ENCODE results near the gene SPG11. TPM values are rescaled to one million over a fixed set of nuclear protein-coding genes. Genes with fewer than 3 reads are reported as not detected.

The SPG11 gene
- total and polyA plus RNA-seq, 9 of the 15 experiments (the other 6 are each of a cell fraction or from before 2014, with no cell fraction given), result 23.3 to 71.2 (median 45.6) TPM

DNA sequence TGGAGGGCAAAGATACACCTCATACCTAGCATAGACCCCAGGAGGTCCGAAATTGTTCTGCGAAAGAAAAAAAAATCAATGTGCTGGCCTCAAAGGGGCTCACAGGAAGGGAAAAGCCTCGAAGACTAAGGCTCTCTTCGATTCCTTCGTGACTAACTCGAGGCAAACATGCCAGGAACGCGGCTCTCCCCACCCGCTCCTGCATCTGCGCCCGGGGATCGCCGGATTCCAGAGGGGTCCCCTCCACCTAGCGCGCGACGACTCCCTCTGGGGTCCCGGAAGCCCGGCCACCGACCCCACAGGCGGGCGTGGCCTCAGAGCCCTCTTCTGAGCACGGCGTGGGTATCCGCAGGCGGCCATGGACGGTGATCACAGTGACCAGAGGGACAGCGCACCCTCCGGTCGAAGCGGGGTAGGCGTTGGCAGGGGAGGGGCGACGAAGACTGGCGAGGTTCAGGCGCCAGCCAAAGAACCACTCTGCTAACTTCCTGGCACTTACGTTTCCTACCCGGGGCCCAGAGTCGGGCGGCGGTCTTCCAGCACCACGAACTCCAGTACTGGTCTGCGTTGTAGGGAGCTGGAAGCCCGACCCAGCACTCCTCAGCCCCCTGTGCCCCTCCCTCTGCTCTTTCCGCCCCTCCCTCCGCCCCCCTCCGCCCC is 127.0 kb downstream of the SPG11 start (continued):
- TF ChIP-seq, protein P1, sequence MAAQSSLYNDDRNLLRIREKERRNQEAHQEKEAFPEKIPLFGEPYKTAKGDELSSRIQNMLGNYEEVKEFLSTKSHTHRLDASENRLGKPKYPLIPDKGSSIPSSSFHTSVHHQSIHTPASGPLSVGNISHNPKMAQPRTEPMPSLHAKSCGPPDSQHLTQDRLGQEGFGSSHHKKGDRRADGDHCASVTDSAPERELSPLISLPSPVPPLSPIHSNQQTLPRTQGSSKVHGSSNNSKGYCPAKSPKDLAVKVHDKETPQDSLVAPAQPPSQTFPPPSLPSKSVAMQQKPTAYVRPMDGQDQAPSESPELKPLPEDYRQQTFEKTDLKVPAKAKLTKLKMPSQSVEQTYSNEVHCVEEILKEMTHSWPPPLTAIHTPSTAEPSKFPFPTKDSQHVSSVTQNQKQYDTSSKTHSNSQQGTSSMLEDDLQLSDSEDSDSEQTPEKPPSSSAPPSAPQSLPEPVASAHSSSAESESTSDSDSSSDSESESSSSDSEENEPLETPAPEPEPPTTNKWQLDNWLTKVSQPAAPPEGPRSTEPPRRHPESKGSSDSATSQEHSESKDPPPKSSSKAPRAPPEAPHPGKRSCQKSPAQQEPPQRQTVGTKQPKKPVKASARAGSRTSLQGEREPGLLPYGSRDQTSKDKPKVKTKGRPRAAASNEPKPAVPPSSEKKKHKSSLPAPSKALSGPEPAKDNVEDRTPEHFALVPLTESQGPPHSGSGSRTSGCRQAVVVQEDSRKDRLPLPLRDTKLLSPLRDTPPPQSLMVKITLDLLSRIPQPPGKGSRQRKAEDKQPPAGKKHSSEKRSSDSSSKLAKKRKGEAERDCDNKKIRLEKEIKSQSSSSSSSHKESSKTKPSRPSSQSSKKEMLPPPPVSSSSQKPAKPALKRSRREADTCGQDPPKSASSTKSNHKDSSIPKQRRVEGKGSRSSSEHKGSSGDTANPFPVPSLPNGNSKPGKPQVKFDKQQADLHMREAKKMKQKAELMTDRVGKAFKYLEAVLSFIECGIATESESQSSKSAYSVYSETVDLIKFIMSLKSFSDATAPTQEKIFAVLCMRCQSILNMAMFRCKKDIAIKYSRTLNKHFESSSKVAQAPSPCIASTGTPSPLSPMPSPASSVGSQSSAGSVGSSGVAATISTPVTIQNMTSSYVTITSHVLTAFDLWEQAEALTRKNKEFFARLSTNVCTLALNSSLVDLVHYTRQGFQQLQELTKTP (IDR thresholded peaks at IDR 0.05; ENCODE audit: low read depth in 1 of 2, partially characterized antibody in 2 of 2), result peak in 1 of 2 experiments; percentile 17
- no peak for TF ChIP-seq TARDBP (IDR thresholded peaks at IDR 0.05)
- no peak for TF ChIP-seq TAF15 (IDR thresholded peaks at IDR 0.05; ENCODE audit: low read depth, low read length)
- TF ChIP-seq GATAD2B (IDR thresholded peaks at IDR 0.05; ENCODE audit: borderline replicate concordance), result no peak
- TF ChIP-seq U2AF1 (optimal IDR thresholded peaks at IDR 0.05; ENCODE audit: low read depth, low read length), result no peak
- TF ChIP-seq RFX7 (CRISPR knock-in tag; IDR thresholded peaks at IDR 0.05), result no peak
- no peak for TF ChIP-seq SPI1 (IDR thresholded peaks at IDR 0.05; ENCODE audit: borderline replicate concordance, low read depth, low read length)
- TF ChIP-seq KDM2B (CRISPR knock-in tag; IDR thresholded peaks at IDR 0.05), result no peak
- no peak for TF ChIP-seq POLR2B (IDR thresholded peaks at IDR 0.05; ENCODE audit: low read depth, partially characterized antibody)
- TF ChIP-seq KLF16 (IDR thresholded peaks at IDR 0.05), result no peak
- TF ChIP-seq TCFL5 (CRISPR knock-in tag; conservative IDR thresholded peaks at IDR 0.05), result no peak
- TF ChIP-seq GABPB1 (CRISPR knock-in tag; IDR thresholded peaks at IDR 0.05), result peak; percentile 60
- peak; percentile 31 to 41; a peak in 1 of 4 replicates for TF ChIP-seq NONO (IDR thresholded peaks at IDR 0.05; ENCODE audit: low read depth in 2 of 2, low read length in 1 of 2)
- peak; percentile 75 for TF ChIP-seq KDM5B (IDR thresholded peaks at IDR 0.05; ENCODE audit: insufficient replicate concordance, low read depth, low read length)
- TF ChIP-seq ADNP (tag; IDR thresholded peaks at IDR 0.05), result no peak
- TF ChIP-seq, protein P2, sequence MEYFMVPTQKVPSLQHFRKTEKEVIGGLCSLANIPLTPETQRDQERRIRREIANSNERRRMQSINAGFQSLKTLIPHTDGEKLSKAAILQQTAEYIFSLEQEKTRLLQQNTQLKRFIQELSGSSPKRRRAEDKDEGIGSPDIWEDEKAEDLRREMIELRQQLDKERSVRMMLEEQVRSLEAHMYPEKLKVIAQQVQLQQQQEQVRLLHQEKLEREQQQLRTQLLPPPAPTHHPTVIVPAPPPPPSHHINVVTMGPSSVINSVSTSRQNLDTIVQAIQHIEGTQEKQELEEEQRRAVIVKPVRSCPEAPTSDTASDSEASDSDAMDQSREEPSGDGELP (CRISPR knock-in tag; IDR thresholded peaks at IDR 0.05; ENCODE audit: borderline replicate concordance), result peak; percentile 42
- no peak for TF ChIP-seq CBFA2T3 (IDR thresholded peaks at IDR 0.05)
- TF ChIP-seq, protein P3, sequence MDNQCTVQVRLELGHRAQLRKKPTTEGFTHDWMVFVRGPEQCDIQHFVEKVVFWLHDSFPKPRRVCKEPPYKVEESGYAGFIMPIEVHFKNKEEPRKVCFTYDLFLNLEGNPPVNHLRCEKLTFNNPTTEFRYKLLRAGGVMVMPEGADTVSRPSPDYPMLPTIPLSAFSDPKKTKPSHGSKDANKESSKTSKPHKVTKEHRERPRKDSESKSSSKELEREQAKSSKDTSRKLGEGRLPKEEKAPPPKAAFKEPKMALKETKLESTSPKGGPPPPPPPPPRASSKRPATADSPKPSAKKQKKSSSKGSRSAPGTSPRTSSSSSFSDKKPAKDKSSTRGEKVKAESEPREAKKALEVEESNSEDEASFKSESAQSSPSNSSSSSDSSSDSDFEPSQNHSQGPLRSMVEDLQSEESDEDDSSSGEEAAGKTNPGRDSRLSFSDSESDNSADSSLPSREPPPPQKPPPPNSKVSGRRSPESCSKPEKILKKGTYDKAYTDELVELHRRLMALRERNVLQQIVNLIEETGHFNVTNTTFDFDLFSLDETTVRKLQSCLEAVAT (IDR thresholded peaks at IDR 0.05), result no peak
- TF ChIP-seq TSHZ1 (CRISPR knock-in tag; IDR thresholded peaks at IDR 0.05), result no peak

All from K562 (cell line).